Naive B cell (primary cell): ENCODE data around the gene CALY. TPM values are rescaled to one million over a fixed set of nuclear protein-coding genes. Genes with fewer than 3 reads are reported as not detected.
"Not testable (repeated sequence)": the region's sequence is repeated elsewhere in the genome, so short reads cannot be mapped to it uniquely, and the experiment has no call there.

ENCODE experiments used
- ATAC-seq, 2 donors: fragments of 150-1000 bp; cut with Tn5 transposase; 2 replicates each; pipeline ENCODE4 v1.10.0; 2021; ENCODE audit warnings: low read depth in 2 of 2, mild to moderate bottlenecking in 2 of 2, moderate library complexity in 2 of 2
- DNase-seq: peaks from one replicate; pipeline ENCODE4 v3.0.0; 2022
- H3K27ac Mint-ChIP-seq, 6 donors: one replicate each; pipeline ENCODE4 v1.8.0; 2020 to 2022; ENCODE audit warnings: mild to moderate bottlenecking in 6 of 6, mixed read lengths in 6 of 6, moderate library complexity in 5 of 6, inconsistent platforms in 2 of 6
- H3K27me3 Mint-ChIP-seq, 3 donors: one replicate each; pipeline ENCODE4 v1.8.0; 2021 to 2022; ENCODE audit warnings: mixed read lengths in 3 of 3, mild to moderate bottlenecking in 1 of 3
- H3K36me3 Mint-ChIP-seq, 2 donors: one replicate each; pipeline ENCODE4 v1.8.0; 2020 to 2022; ENCODE audit warnings: mixed read lengths in 2 of 2, inconsistent platforms in 1 of 2, mild to moderate bottlenecking in 1 of 2
- H3K4me1 Mint-ChIP-seq, 3 donors: one replicate each; pipeline ENCODE4 v1.8.0; 2020 to 2022; ENCODE audit warnings: mixed read lengths in 3 of 3, inconsistent platforms in 1 of 3, mild to moderate bottlenecking in 1 of 3, moderate library complexity in 1 of 3
- H3K4me3 Mint-ChIP-seq, 8 donors: one replicate each; pipeline ENCODE4 v1.8.0; 2020 to 2022; ENCODE audit warnings: mild to moderate bottlenecking in 8 of 8, mixed read lengths in 8 of 8, moderate library complexity in 8 of 8, inconsistent platforms in 2 of 8
- H3K9me3 Mint-ChIP-seq, 7 donors: one replicate each; pipeline ENCODE4 v1.8.0; 2020 to 2022; ENCODE audit warnings: mixed read lengths in 7 of 7, mild to moderate bottlenecking in 5 of 7, inconsistent platforms in 2 of 7, moderate library complexity in 1 of 7
- polyA plus RNA-seq, 6 donors: library from polyadenylated mRNA; unstranded; fragments of 300-500 nt; fragmentation: Illumina TruSeq; gene quantifications; one replicate each; pipeline ENCODE4 v1.2.3, GENCODE V29; 2021; ENCODE audit warnings: low read depth in 6 of 6

CALY gene
- not detected for polyA plus RNA-seq

- H3K36me3 Mint-ChIP-seq = peaks cover 0 to 14% of the 10 kb centered on the region in 2 donors
- ATAC-seq (peak; percentile 55 to 64), DNase-seq (peak; percentile 81)
- peaks cover 2 to 15% (median 6%) of the 10 kb centered on the region in 3 donors for H3K4me1 Mint-ChIP-seq
- peak within 1 kb of the TSS in 5 of 6 donors; percentile 49 to 96 (median 74) for H3K27ac Mint-ChIP-seq
- peaks cover 19 to 36% (median 25%) of the 10 kb centered on the region in 3 donors for H3K27me3 Mint-ChIP-seq
- peaks cover 0 to 4% (median 0%) of the 10 kb centered on the region in 7 donors for H3K9me3 Mint-ChIP-seq
- H3K4me3 Mint-ChIP-seq = peak within 1 kb of the TSS in 7 of 8 donors; percentile 60 to 85 (median 68)
These were observed at the start of gene CALY for GRCh38 chr10:133336577-133337369. Gene CALY, minus strand, starts transcription at chr10:133336896. Its CDS starts 7,907 bp downstream, at chr10:133328989.

DNA sequence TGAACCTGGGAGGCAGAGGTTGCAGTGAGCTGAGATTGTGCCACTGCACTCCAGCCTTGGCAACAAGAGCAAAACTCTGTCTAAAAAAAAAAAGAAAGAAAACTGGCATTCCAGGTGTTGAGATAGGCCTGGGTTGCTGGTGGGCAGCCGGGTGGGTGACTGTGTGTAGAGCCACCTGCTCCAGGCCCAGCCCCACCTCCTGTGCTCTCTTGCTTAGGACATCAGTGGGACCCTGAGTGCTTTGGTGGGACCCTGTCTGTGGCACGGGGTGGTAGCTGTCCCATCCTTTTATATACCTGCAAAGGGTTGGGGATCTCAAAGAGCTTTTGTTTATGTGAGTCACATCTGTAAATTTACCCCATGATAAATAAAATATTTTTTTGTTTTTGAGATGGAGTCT, 48.5 kb upstream of the CALY start:
- peaks cover 27 to 64% (median 48%) of the 10 kb centered on the region in 3 donors for H3K4me1 Mint-ChIP-seq
- ATAC-seq = no peak
- no peak for DNase-seq
- H3K4me3 Mint-ChIP-seq = no peak overlapping the region
- H3K27me3 Mint-ChIP-seq = no peaks in the 10 kb centered on the region
- H3K36me3 Mint-ChIP-seq = peaks cover 0 to 4% of the 10 kb centered on the region in 2 donors
- H3K27ac Mint-ChIP-seq = no peak overlapping the region
- no peaks in the 10 kb centered on the region for H3K9me3 Mint-ChIP-seq

- Mint-ChIP-seq H3K36me3 (peaks cover 0 to 4% of the 10 kb centered on the region in 2 donors), H3K9me3 (no peaks in the 10 kb centered on the region), H3K4me1 (peaks cover 31 to 61% (median 51%) of the 10 kb centered on the region in 3 donors), H3K27ac (no peak overlapping the region), H3K27me3 (no peaks in the 10 kb centered on the region), H3K4me3 (no peak overlapping the region)
- DNase-seq = no peak
- no peak for ATAC-seq
These were observed 47.4 kb upstream of the CALY start for GRCh38 chr10:133384071-133384470.

DNA sequence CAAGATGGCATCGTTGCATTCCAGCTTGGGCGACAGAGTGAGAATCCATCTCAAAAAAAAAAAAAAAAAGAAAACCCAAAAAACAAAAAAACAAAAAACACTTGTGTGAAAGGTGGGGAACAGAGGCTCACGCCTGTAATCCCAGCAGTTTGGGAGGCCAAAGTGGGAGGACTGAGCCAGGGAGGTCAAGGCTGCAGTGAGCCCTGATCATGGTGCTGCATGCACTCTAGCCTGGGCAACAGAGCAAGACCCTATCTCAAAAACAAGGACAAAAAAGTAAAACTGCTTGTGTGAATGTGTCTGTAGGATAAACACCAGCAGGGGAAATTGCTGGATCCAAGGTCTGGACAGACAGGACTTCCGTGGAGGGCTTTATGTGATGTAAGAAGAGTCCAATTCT, 46.9 kb upstream of the CALY start:
- ATAC-seq (no peak), DNase-seq (no peak)
- Mint-ChIP-seq H3K27ac (peak overlapping the region in 1 of 6 donors; percentile 29), H3K9me3 (no peaks in the 10 kb centered on the region), H3K4me1 (peaks cover 26 to 56% (median 45%) of the 10 kb centered on the region in 3 donors), H3K36me3 (peaks cover 0 to 4% of the 10 kb centered on the region in 2 donors), H3K27me3 (no peaks in the 10 kb centered on the region), H3K4me3 (peak overlapping the region in 1 of 8 donors; percentile 15)

DNA sequence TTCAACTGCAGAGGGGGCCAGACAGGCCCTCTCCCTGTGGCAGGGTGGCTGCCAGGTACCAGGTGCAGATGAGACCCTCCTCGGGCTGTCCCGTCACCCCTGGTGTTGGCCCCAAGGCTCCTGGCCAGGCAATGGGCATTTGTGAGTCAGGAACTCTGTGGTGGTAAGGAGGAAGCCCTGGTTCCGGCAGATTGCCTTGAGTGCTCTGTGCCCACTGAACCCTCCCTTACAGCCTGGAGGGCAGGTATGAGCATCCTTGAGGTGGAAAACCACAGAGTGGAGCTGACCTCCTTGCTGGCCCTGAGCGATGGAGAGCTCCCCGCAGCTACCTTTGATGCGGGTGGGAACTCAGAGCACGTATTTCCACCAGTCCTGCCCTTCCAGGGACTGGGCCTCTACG, 44.3 kb upstream of the CALY start:
- peak overlapping the region in 1 of 6 donors; percentile 38 for H3K27ac Mint-ChIP-seq
- peaks cover 0 to 4% of the 10 kb centered on the region in 2 donors for H3K36me3 Mint-ChIP-seq
- H3K4me3 Mint-ChIP-seq = peak overlapping the region; percentile 81 to 91 (median 85)
- H3K4me1 Mint-ChIP-seq = peaks cover 21 to 40% (median 39%) of the 10 kb centered on the region in 3 donors
- no peak for DNase-seq
- ATAC-seq = no peak
- no peaks in the 10 kb centered on the region for H3K9me3 Mint-ChIP-seq
- H3K27me3 Mint-ChIP-seq = no peaks in the 10 kb centered on the region

- Mint-ChIP-seq H3K4me3 (peak overlapping the region; percentile 81 to 91 (median 85)), H3K36me3 (peaks cover 0 to 4% of the 10 kb centered on the region in 2 donors), H3K27ac (peak overlapping the region in 5 of 6 donors; percentile 10 to 84 (median 66)), H3K4me1 (peaks cover 21 to 41% (median 39%) of the 10 kb centered on the region in 3 donors), H3K9me3 (no peaks in the 10 kb centered on the region), H3K27me3 (no peaks in the 10 kb centered on the region)
- DNase-seq (no peak), ATAC-seq (no peak)
These were observed 43.3 kb upstream of the CALY start for GRCh38 chr10:133379801-133380666.

DNA sequence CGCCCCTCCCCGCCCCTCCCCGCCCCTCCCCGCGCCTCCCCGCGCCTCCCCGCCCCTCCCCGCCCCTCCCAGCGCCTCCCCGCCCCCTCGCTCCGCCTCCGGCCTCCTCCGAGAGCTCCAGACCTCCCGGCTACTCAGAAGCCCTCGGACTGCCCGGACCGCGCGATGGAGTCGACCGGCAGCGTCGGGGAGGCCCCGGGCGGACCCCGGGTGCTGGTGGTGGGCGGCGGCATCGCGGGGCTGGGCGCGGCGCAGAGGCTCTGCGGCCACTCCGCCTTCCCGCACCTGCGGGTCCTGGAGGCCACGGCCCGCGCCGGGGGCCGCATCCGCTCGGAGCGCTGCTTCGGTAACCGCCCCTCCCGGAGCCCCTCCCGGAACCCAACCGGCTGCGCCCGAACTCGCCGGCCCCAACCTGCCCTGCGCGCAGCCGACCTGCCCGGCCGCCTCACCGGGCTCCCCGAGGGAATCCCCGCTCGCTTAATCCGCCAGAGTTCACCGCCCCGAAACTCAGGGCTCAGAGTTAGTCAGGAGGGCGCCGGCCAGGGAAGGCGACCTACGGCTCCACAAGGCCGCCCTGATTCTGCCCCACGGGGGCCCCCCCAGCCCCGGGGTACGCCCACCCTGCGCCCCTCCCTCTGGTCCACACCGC, 42.6 kb upstream of the CALY start, which contains the start of gene PAOX:
TSS of gene PAOX (plus strand) at position 111 of the 649 bp plus-strand sequence. CDS start at position 166, 55 bp downstream.
- H3K27me3 Mint-ChIP-seq = no peaks in the 10 kb centered on the region
- peak; percentile 68 for DNase-seq
- peak within 1 kb of the TSS; percentile 81 to 95 (median 86) for H3K4me3 Mint-ChIP-seq
- peak; percentile 71 to 78 for ATAC-seq
- H3K9me3 Mint-ChIP-seq = no peaks in the 10 kb centered on the region
- H3K27ac Mint-ChIP-seq = peak within 1 kb of the TSS; percentile 32 to 84 (median 75)
- peaks cover 0 to 4% of the 10 kb centered on the region in 2 donors for H3K36me3 Mint-ChIP-seq
- peaks cover 21 to 46% (median 39%) of the 10 kb centered on the region in 3 donors for H3K4me1 Mint-ChIP-seq

GRCh38 chr10:133378251-133379096, 41.8 kb upstream of the CALY start:
- Mint-ChIP-seq H3K27ac (peak overlapping the region in 4 of 6 donors; percentile 32 to 82 (median 75)), H3K36me3 (peaks cover 0 to 4% of the 10 kb centered on the region in 2 donors), H3K27me3 (no peaks in the 10 kb centered on the region), H3K9me3 (no peaks in the 10 kb centered on the region), H3K4me1 (peaks cover 26 to 53% (median 40%) of the 10 kb centered on the region in 3 donors), H3K4me3 (peak overlapping the region; percentile 74 to 95 (median 86))
- peak; percentile 34 to 38 for ATAC-seq
- peak; percentile 54 for DNase-seq

DNA sequence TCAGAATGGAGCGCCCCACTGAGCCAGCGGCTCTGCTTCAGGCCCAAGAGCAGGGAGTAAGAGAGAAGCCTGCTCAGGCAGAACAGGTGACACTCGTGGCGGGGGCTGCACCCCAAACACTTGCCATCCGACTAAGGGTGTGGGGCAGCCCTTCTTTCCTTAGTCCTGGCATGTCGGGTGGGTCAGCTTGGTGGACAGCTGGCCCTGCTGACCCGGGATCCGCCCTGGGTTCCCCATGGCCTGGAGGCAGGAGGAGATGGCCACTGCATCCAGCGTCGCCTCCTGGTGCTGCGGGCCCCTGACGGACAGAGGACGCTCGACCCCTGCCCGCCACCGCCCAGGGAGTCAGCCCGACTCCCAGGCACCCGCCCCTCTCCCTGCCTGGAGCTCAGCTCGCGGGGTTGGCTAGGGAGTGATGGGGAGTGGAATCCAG, 41.1 kb upstream of the CALY start:
- H3K4me1 Mint-ChIP-seq = peaks cover 26 to 53% (median 41%) of the 10 kb centered on the region in 3 donors
- ATAC-seq (no peak), DNase-seq (no peak)
- peaks cover 0 to 3% of the 10 kb centered on the region in 2 donors for H3K36me3 Mint-ChIP-seq
- no peaks in the 10 kb centered on the region for H3K27me3 Mint-ChIP-seq
- H3K9me3 Mint-ChIP-seq = no peaks in the 10 kb centered on the region
- H3K27ac Mint-ChIP-seq = no peak overlapping the region
- peak overlapping the region; percentile 74 to 95 (median 86) for H3K4me3 Mint-ChIP-seq

- H3K4me1 Mint-ChIP-seq = peaks cover 26 to 53% (median 41%) of the 10 kb centered on the region in 3 donors
- no peaks in the 10 kb centered on the region for H3K36me3 Mint-ChIP-seq
- H3K9me3 Mint-ChIP-seq = no peaks in the 10 kb centered on the region
These were observed 40.5 kb upstream of the CALY start for GRCh38 chr10:133377025-133377817.

DNA sequence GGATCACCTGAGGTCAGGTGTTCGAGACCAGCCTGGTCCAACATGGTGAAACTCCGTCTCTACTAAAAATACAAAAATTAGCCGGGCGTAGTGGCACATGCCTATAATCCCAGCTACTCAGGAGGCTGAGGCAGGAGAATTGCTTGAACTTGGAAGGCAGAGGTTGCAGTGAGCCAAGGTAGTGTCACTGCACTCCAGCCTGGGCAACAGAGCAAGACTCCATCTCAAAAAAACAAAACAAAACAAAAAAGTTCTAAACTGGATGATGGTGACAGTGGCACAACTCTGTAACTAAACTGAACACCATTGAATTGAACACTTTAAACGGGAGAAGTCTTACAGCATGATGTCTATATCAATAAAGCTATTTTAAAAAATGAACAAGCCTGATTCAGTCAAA, 39.5 kb upstream of the CALY start:
- DNase-seq, H3K27ac Mint-ChIP-seq, ATAC-seq, H3K27me3 Mint-ChIP-seq, H3K9me3 Mint-ChIP-seq, H3K36me3 Mint-ChIP-seq: not testable (repeated sequence)
- Mint-ChIP-seq H3K4me1 (peaks cover 24 to 52% (median 39%) of the 10 kb centered on the region in 3 donors), H3K4me3 (peak overlapping the region in 6 of 8 donors; percentile 16 to 80 (median 74))

More at GRCh38 chr10:133377025-133377817, 40.5 kb upstream of the CALY start:
- peak overlapping the region; percentile 74 to 95 (median 83) for H3K4me3 Mint-ChIP-seq
- peak overlapping the region in 1 of 6 donors; percentile 81 for H3K27ac Mint-ChIP-seq
- ATAC-seq (no peak), DNase-seq (no peak)
- no peaks in the 10 kb centered on the region for H3K27me3 Mint-ChIP-seq
